Right atrium auricular region (tissue), 2 donors: ENCODE results near the gene ACTR3. TPM values are rescaled to one million over a fixed set of nuclear protein-coding genes. Genes with fewer than 3 reads are reported as not detected.

Experiments used
- DNase-seq: peaks from one replicate; pipeline ENCODE4 v3.0.0-alpha.2; 2019; ENCODE audit warnings: low spot score
- H3K27ac ChIP-seq, 2 donors: fragments of 200-600 bp; sonication (generic); 1 replicate in 1 of 2; 2 replicates in 1 of 2; pipeline ENCODE4 v1.5.1; 2016 to 2019
- H3K27me3 ChIP-seq, 2 donors: fragments of 200-600 bp; sonication (generic); one replicate each; pipeline versions ENCODE4 v1.5.1 to v1.6.0; 2017 to 2019
- H3K36me3 ChIP-seq: fragments of 200-600 bp; sonication (generic); one replicate; pipeline ENCODE4 v1.5.1; 2016
- H3K4me1 ChIP-seq, 2 donors: fragments of 200-600 bp; sonication (generic); one replicate each; pipeline versions ENCODE4 v1.5.1 to v1.6.0; 2017 to 2019
- H3K4me3 ChIP-seq, 2 donors: fragments of 200-600 bp; sonication (generic); 1 replicate in 1 of 2; 2 replicates in 1 of 2; pipeline ENCODE4 v1.5.1; 2017 to 2019; ENCODE audit warnings: mild to moderate bottlenecking in 1 of 2, moderate library complexity in 1 of 2
- H3K9me3 ChIP-seq, 2 donors: fragments of 200-600 bp; sonication (generic); one replicate each; pipeline ENCODE4 v1.5.1; 2019
- CTCF ChIP-seq, 2 donors: fragments of 200-600 bp; sonication (generic); IDR thresholded peaks; one replicate each; pipeline ENCODE4 v1.5.1; 2019; ENCODE audit warnings: antibody characterized with exemption in 2 of 2
- total RNA-seq, 2 donors: library from RNA; depleted of rRNA; stranded (reverse); fragments of >200 nt; gene quantifications; one replicate each; pipeline ENCODE4 v1.1.0, GENCODE V29; 2016

The ACTR3 gene
- total RNA-seq, 2 donors from 2014 or later: 68.5 to 70.5 TPM

DNA sequence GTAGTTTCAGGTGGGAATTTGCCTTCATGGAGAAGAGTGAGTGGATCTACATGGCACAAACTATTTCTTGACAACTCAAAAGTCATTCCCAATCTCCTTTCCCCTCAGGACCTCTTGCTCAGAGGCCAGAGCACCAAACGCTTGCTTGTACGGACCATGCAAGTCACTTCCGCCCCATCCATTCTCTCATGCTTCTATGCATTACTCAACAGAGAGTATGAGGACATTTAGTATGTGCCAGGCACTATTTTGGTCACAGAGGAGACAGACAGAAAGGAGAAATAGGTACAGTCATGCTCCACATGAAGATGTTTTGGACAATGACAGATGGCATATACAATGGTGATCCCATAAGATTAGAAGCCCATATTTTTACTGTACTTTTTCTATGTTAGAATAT, 117.5 kb downstream of the ACTR3 start:
- H3K36me3 ChIP-seq: no peaks in the 10 kb centered on the region
- no peak overlapping the region for H3K4me3 ChIP-seq
- DNase-seq: no peak
- no peaks in the 10 kb centered on the region for H3K27me3 ChIP-seq
- no peaks in the 10 kb centered on the region for H3K9me3 ChIP-seq
- no peaks in the 10 kb centered on the region for H3K4me1 ChIP-seq
- TF ChIP-seq CTCF (IDR thresholded peaks at IDR 0.05): no peak
- H3K27ac ChIP-seq: no peak overlapping the region

DNA sequence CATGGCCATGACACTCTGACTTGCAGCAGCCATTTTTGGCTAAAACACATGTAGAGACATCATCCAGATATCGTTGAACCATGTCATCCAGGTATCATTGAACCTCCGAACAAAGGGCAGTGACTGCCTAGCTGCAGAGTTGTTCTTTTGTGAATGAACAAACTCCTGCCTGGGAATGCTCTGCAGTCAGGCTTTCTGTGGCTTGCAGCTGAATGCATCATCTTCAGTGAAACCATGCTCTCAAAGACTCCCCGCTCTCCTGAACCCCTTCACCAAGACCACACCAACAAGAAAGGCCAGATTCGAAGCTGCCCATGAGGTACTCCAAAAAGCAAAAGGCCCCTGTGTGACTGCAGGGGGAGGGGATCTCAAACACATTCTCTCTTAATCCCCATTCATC, 118.8 kb downstream of the ACTR3 start:
- Histone ChIP-seq H3K4me1 (no peaks in the 10 kb centered on the region), H3K27ac (no peak overlapping the region), H3K27me3 (no peaks in the 10 kb centered on the region), H3K9me3 (no peaks in the 10 kb centered on the region), H3K36me3 (no peaks in the 10 kb centered on the region), H3K4me3 (no peak overlapping the region)
- DNase-seq: no peak
- TF ChIP-seq CTCF (IDR thresholded peaks at IDR 0.05): no peak

GRCh38 chr2:114009205-114009944, 119.5 kb downstream of the ACTR3 start:
- Histone ChIP-seq H3K27me3 (no peaks in the 10 kb centered on the region), H3K27ac (no peak overlapping the region), H3K4me3 (no peak overlapping the region), H3K36me3 (no peaks in the 10 kb centered on the region), H3K4me1 (no peaks in the 10 kb centered on the region), H3K9me3 (no peaks in the 10 kb centered on the region)
- DNase-seq: no peak
- no peak for TF ChIP-seq CTCF (IDR thresholded peaks at IDR 0.05)

DNA sequence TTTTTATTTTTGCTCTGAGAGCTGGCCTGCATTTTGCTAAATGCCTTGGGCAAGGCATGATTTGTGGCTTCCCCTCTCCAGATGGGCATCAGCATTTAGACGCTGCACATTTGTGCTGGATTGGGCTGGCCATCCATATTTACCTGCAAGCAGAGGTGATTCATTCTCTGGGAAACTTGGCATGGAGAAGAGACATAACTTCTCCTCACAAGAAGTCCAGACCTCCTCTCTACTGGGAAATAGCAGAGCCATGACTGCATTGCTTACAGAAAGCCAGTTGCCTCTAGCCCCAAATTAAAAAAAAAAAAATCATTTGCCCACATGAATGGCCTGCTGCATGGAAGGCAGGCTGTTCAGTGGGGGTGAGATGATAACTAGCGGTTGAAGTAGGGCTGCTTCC, 120.1 kb downstream of the ACTR3 start:
- H3K27me3 ChIP-seq: no peaks in the 10 kb centered on the region
- no peak overlapping the region for H3K27ac ChIP-seq
- no peaks in the 10 kb centered on the region for H3K36me3 ChIP-seq
- H3K4me3 ChIP-seq: no peak overlapping the region
- no peaks in the 10 kb centered on the region for H3K9me3 ChIP-seq
- no peak for DNase-seq
- TF ChIP-seq CTCF (IDR thresholded peaks at IDR 0.05): no peak
- no peaks in the 10 kb centered on the region for H3K4me1 ChIP-seq

GRCh38 chr2:114011713-114012112, 121.8 kb downstream of the ACTR3 start:
- no peaks in the 10 kb centered on the region for H3K4me1 ChIP-seq
- TF ChIP-seq CTCF (IDR thresholded peaks at IDR 0.05): no peak
- H3K27me3 ChIP-seq: no peaks in the 10 kb centered on the region
- no peaks in the 10 kb centered on the region for H3K9me3 ChIP-seq
- no peaks in the 10 kb centered on the region for H3K36me3 ChIP-seq
- no peak for DNase-seq
- no peak overlapping the region for H3K4me3 ChIP-seq
- no peak overlapping the region for H3K27ac ChIP-seq

Other genes starting within 250 kb of the ACTR3 start
- gene SLC35F5, start 133.4 kb upstream of the ACTR3 start, total RNA-seq: 10 to 100 TPM; 38.7 to 54.3 TPM